ENCODE results near the gene CDR2L.
A peak's percentile ranks its signal among the peaks of the same experiment; 100 is the strongest.
"Not testable (repeated sequence)": the region's sequence is repeated elsewhere in the genome, so short reads cannot be mapped to it uniquely, and the experiment has no call there.

The CDR2L gene

DNA sequence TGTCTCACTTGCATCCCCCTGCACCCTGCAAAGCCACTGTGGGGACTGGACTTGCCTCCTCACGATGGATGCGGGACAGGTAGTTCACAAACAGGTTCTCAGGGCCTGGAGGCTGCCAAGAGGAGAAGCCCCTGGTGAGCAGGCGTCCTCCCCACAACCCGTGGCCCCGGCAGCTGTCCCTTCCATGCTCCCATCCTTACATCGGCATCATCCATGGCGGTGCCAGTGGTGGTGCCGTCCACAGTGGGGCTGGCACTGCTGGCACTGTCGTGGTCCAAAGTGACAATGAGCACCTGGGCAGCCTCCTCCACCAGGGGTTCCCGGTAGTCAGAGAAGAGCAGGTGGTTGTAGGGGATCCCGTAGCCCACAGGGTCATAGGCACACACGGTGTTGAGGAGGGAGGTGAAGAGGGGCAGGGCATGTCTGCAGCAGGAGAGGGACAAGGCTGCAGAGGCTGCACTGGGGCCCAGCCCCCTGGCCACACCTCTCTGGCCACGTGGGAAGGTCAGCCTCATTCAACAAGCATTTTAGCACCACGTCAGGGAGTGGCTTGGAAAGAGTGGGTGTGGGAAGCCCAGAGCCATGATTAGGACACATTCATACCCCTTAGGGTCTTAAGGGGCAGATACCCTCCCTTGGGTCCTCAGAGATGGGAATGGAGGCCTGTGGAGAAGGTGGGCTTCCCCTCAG is 27.5 kb upstream of the CDR2L start:
- DNase-seq, result no peak

GRCh38 chr17:74960570-74961342 is 26.7 kb upstream of the CDR2L start:
- no peak for DNase-seq

DNA sequence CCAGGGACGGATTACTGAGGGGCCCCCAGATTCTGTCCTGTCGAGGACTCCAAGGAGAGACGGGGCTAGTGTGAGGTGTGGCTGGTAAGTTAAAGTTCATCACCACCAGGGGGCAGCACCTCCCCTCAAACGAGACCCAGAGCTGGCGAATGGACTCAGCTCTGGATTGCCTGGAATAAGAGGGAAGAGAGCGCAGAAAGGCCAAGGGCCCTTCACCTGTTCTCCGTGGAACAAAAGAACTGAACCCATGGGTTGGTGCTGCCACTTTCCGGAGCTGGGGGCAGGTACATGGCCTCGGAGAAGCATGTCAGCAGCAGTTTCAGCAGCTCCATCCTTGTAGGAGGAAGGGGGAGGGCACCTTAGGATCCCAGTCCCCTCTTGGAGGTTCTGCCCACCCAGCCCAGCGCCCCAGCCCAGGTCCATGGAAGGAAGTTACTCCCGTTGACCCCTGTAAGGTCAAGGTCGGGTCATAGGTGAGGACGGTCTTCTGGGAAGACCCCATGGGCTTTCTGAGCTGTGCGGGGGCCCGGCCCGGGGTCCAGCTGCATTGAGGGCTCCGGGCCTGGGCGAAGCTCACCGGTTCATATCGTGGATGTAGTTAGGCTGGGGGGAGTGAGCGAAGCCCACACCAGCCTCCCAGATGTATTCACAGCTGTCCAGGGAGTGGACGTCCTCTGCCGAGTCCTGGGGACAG is 25.6 kb upstream of the CDR2L start:
- peak; percentile 94 for DNase-seq

GRCh38 chr17:74962622-74963394 is 24.6 kb upstream of the CDR2L start:
- no peak for DNase-seq

- no peak for DNase-seq
Observed at GRCh38 chr17:74963656-74964055, 23.8 kb upstream of the CDR2L start.

DNA sequence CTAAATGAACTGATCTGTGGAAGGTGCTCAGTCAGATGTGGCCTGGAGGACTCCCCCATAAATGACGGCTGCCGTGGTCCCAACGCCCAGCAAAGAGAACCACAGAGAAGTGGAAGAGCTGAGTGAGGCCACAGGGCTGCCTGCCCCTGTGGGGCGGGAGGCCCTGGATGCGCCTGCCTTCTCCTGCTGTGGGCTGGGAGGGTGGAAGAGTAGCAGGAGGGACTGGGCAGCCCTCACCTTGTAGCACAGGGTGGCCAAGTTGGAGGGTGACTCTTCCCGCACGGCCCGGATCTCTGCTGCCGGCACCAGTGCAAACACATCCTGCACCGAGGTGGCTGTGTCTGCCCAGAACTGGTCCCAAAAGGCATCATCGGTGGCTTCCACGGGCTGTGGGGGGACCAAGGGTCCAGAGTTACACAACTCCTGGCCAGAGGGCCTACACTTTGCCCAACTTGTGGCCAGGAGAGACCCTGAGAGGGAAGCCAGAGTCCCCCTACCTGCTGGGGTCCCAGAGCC is 23.1 kb upstream of the CDR2L start:
- no peak for DNase-seq

GRCh38 chr17:74964988-74965622 is 22.3 kb upstream of the CDR2L start:
- no peak for DNase-seq

DNA sequence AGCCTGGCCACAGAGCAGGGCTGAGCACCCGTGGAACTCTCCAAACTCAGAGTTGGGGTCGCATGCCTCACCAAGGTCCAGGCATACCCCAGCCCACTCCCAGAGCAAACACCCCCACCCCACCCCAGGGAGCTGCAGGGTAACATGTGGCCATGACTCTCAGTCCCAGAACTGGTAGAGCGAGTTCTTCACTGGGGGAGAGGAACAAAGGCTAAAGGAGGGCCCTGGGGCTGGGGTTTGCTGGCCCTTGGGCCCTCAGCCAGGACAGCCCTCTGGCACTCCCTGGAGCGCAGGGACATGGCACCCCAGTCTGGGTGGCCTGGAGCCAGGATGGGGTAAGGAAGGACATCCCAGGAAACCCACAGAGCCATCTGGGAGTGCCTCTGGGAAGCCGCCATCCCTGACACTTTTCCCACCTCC is 19.1 kb upstream of the CDR2L start:
- DNase-seq, result no peak

DNA sequence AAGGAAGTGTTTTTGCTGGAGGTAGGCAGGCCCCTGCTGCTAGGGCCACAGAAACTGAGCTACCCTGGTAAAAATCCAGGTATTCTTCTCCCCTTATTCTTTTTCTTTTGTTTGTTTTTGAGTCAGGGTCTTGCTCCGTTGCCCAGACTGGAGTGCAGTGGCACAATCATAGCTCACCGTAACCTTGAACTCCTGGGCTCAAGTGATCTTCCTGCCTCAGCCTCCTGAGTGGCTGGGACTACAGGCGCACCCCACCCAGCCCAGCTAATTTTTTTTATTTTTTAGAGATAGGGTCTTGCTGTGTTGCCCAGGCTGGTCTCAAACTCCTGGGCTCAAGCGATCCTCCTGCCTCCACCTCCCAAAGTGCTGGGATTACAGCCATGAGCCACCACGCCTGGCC is 17.9 kb upstream of the CDR2L start:
- DNase-seq, result not testable (repeated sequence)

DNA sequence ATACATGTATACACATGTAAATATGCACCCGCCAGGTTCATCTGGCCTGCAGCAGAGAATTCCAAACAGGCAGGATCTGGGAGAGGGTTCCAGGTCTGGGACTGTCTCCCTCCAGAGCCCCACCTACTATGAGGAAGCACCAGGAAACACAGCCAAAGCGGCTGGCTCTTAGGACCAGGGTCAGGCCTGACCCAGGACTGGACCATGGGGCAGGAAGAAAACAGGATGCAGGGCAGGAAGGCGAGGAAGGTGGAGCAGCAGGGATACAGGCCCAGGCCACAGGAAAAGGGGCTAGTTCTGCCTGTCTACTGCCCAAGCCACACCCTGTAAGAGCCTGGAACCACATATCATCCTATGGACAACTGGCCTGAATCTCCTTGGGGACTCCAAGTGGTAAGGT is 17.0 kb upstream of the CDR2L start:
- DNase-seq, result no peak

DNA sequence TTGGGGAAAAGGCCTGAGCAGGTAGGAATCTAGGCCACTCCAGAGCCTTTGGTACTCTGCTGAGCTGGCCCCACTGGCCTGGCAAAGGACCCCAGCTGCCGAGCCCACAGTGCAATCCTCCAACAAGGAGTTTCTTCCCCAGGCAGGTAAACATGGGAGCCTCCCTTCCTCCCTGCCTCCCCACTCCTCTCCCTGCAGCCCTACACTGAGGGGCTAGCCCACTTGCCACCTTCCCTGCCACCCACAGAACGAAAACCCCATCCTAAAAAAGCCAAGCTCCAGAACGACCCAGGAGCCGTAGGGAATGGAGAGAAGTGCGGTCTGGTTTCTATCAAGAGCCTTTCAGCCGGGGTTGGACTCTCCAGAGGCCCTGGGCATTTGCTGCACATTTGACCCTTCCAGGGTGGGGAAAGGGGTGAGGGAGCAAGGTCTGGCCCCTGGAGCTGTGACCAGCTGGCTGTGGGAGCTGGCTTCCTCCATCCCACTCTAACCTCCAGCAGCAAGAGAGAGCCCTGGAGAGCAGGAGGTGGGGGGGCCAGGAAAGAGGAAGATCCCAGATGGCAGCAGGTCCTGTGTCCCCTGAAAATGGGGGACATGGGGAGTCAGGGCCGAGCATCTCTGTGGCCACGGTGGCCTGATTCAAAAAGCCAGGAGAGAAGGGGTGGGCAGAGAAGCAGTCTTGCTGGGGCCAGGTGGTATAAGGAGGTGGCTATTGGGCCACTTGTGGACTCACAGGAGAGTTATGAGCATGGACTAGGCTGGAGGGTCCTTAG is 16.2 kb upstream of the CDR2L start:
- DNase-seq, result no peak

- DNase-seq, result no peak
Observed at GRCh38 chr17:74971842-74972106, 15.7 kb upstream of the CDR2L start.

DNA sequence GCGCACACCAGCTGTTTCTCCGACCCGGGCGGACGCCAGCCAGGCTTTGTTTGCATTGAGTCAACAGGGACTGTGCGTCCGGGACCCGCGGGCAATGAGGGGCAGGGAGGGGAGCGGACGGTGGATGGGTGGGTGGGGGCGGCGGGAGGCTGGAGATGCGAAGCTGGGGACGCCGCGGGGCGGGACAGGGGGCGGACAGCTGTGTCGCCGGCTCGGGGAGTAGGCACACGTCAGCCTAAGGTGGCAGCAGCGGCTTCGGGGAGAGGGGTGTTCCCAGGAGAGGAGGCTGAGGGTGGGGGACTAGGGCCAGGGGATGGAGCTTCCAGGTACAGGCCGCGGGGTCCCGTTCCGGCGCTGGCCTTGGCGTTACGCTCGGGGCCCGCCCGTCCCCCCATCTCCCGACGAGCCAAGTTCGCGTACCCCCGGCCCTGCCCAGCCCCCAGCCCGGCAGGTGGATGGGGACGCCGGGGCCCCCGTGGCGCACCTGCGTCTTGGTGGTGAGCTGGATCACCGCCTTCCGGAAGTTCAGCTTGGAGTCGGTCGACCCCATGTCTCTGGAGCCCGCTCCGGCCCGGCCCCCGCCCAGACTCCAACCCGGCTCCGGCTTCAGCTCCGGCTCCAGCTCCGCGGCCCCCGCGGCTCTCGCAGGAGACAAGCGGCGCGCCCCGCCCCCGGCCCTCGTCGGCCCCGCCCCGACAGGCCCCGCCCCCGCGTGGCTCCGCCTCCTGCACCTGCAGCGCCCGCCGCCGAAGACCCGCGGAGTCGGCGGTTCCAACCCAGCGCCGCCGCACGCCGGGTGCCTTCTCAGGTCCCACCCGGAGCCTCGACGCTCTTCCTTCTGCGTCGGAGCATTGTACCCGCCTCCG is 15.1 kb upstream of the CDR2L start, which contains the start of gene HID1:
Gene HID1, minus strand, starts transcription at position 653 of the 866 bp plus-strand sequence. Its CDS starts 103 bp downstream, at position 550.
- no peak for DNase-seq

DNA sequence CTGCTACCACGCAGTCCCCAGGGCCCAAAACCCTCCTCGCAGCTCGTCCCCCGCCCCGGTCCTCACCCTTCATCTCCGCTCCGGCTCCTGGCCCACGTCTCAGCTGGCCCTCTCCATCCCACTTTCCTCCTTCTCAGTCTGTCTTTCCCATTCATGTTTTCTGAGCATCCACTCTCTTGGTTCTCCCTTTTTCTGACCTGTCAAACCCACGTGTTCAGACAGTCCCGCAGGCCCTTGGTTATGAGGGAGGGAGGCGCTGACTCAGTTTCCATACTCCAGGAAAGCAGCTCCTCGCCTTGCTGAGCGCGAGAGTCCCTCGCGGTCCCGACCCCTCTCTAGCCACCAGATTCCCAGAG is 14.5 kb upstream of the CDR2L start:
- no peak for DNase-seq

- DNase-seq, result no peak
Observed at GRCh38 chr17:74975943-74976342, 11.5 kb upstream of the CDR2L start.

GRCh38 chr17:74977802-74978201 is 9.6 kb upstream of the CDR2L start:
- no peak for DNase-seq

- no peak for DNase-seq
Observed at GRCh38 chr17:74978240-74978639, 9.2 kb upstream of the CDR2L start.

GRCh38 chr17:74979408-74980146 is 7.9 kb upstream of the CDR2L start:
- no peak for DNase-seq

GRCh38 chr17:74981318-74981978 is 6.0 kb upstream of the CDR2L start:
- no peak for DNase-seq

Measured in right forelimb (tissue), 1 donor.